ENCODE data around the gene GABPB1. TPM values are rescaled to one million over a fixed set of nuclear protein-coding genes. Genes with fewer than 3 reads are reported as not detected.

GABPB1 gene
- total RNA-seq, 1 experiment from 2014 or later, result 35.3 TPM

- Histone ChIP-seq H3K4me3 (ENCODE audit: low read depth, low read length, poor library complexity, severe bottlenecking) (no peak overlapping the region), H3K4me1 (ENCODE audit: insufficient read depth, low read length, poor library complexity, severe bottlenecking) (peaks cover 5% of the 10 kb centered on the region), H3K9me3 (ENCODE audit: low read depth, low read length, poor library complexity, severe bottlenecking) (no peaks in the 10 kb centered on the region), H3K36me3 (ENCODE audit: insufficient read depth, low read length, poor library complexity, severe bottlenecking) (no peaks in the 10 kb centered on the region), H3K27ac (ENCODE audit: low read depth, low read length, poor library complexity, severe bottlenecking) (no peak overlapping the region), H3K27me3 (replicated peaks; ENCODE audit: insufficient read depth, low read depth, low read length, poor library complexity) (no peaks in the 10 kb centered on the region)
- intact Hi-C loops (cut with micrococcal nuclease; ENCODE audit: unreplicated experiment), result no loop called here
- BruUV-seq (replicated peaks), result no TSS peak
- DNase-seq (ENCODE audit: low spot score), result no peak
- ChIA-PET CTCF (no interaction called here), POLR2A (ENCODE audit: low non-redundant PET) (no interaction called here)
- TF ChIP-seq CTCF (conservative IDR thresholded peaks at IDR 0.05; ENCODE audit: low read depth, low read length), result no peak
- no peak for TF ChIP-seq EZH2 (IDR thresholded peaks at IDR 0.05; ENCODE audit: borderline replicate concordance, low read depth, low read length, poor library complexity, severe bottlenecking)
Measured at GRCh38 chr15:50232791-50233190, 122.2 kb downstream of the GABPB1 start.

GRCh38 chr15:50231761-50232160 lies 123.2 kb downstream of the GABPB1 start:
- peaks cover 5% of the 10 kb centered on the region for H3K4me1 ChIP-seq (ENCODE audit: insufficient read depth, low read length, poor library complexity, severe bottlenecking)
- ChIA-PET CTCF (no interaction called here), POLR2A (ENCODE audit: low non-redundant PET) (no interaction called here)
- no peaks in the 10 kb centered on the region for H3K27me3 ChIP-seq (replicated peaks; ENCODE audit: insufficient read depth, low read depth, low read length, poor library complexity)
- H3K4me3 ChIP-seq (ENCODE audit: low read depth, low read length, poor library complexity, severe bottlenecking), result no peak overlapping the region
- H3K27ac ChIP-seq (ENCODE audit: low read depth, low read length, poor library complexity, severe bottlenecking), result no peak overlapping the region
- intact Hi-C loops (cut with micrococcal nuclease; ENCODE audit: unreplicated experiment), result no loop called here
- TF ChIP-seq EZH2 (IDR thresholded peaks at IDR 0.05; ENCODE audit: borderline replicate concordance, low read depth, low read length, poor library complexity, severe bottlenecking) (no peak), CTCF (conservative IDR thresholded peaks at IDR 0.05; ENCODE audit: low read depth, low read length) (no peak)
- no peak for DNase-seq (ENCODE audit: low spot score)
- H3K9me3 ChIP-seq (ENCODE audit: low read depth, low read length, poor library complexity, severe bottlenecking), result no peaks in the 10 kb centered on the region
- BruUV-seq (replicated peaks), result no TSS peak
- H3K36me3 ChIP-seq (ENCODE audit: insufficient read depth, low read length, poor library complexity, severe bottlenecking), result no peaks in the 10 kb centered on the region

GRCh38 chr15:50229336-50229735 lies 125.7 kb downstream of the GABPB1 start:
- no peak for DNase-seq (ENCODE audit: low spot score)
- POLR2A ChIA-PET (ENCODE audit: low non-redundant PET), result no interaction called here

More at GRCh38 chr15:50229336-50229735, 125.7 kb downstream of the GABPB1 start:
- no peak overlapping the region for H3K4me3 ChIP-seq (ENCODE audit: low read depth, low read length, poor library complexity, severe bottlenecking)
- no peaks in the 10 kb centered on the region for H3K4me1 ChIP-seq (ENCODE audit: insufficient read depth, low read length, poor library complexity, severe bottlenecking)
- no peaks in the 10 kb centered on the region for H3K36me3 ChIP-seq (ENCODE audit: insufficient read depth, low read length, poor library complexity, severe bottlenecking)
- BruUV-seq (replicated peaks), result no TSS peak
- intact Hi-C loops (cut with micrococcal nuclease; ENCODE audit: unreplicated experiment), result no loop called here
- no peaks in the 10 kb centered on the region for H3K27me3 ChIP-seq (replicated peaks; ENCODE audit: insufficient read depth, low read depth, low read length, poor library complexity)
- CTCF ChIA-PET, result no interaction called here
- TF ChIP-seq EZH2 (IDR thresholded peaks at IDR 0.05; ENCODE audit: borderline replicate concordance, low read depth, low read length, poor library complexity, severe bottlenecking), result no peak
- TF ChIP-seq CTCF (conservative IDR thresholded peaks at IDR 0.05; ENCODE audit: low read depth, low read length), result no peak
- H3K27ac ChIP-seq (ENCODE audit: low read depth, low read length, poor library complexity, severe bottlenecking), result no peak overlapping the region
- no peaks in the 10 kb centered on the region for H3K9me3 ChIP-seq (ENCODE audit: low read depth, low read length, poor library complexity, severe bottlenecking)
